ENCODE data around the gene MAML3.

DNA sequence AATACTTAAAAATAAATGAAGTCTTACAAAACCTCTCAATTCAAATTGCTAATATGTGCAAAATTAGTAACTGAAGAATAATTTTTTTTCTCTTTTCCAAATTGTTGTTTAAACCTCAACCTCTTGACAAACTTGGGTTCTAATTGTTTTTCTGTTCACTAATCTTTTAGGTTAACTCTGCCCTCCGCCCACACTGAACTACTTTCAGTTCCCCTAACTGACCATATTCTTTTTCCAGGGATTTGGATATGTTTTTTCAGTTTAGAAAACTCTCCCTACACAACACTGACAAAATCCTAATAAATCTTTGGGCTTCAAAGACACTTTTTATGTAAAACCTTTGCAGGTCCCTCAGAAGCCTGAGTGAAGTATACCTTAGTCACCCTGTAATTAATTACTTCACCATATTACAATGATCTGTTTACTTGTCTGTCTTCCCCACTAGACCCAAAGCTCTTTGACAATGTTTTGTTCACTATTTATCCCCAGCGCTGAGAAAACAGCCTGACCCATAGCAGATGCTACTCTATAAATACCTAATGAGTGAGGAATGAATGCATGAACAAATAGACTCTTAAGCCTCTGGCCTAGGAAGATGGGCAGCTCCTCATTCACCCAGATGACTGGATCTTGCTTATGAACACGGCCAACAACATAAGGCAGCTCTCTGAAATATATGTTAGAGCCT lies 134.9 kb downstream of the MAML3 start:
- no peak for TF ChIP-seq CTCF (IDR thresholded peaks at IDR 0.05; ENCODE audit: low read depth, low read length)
- TF ChIP-seq MAX (IDR thresholded peaks at IDR 0.05; ENCODE audit: low read depth, low read length), result no peak
- no peak for TF ChIP-seq POLR2A (IDR thresholded peaks at IDR 0.05; ENCODE audit: extremely low read depth, insufficient read length)
- no peak for TF ChIP-seq MYC (IDR thresholded peaks at IDR 0.05; ENCODE audit: low read depth, low read length)

Measured in NB4 (cell line).